Measurements from ENCODE around the gene TSC22D1.

GRCh38 chr13:44422755-44423643 is 153.1 kb downstream of the TSC22D1 start:
- TF ChIP-seq CTCF (IDR thresholded peaks at IDR 0.05; ENCODE audit: insufficient read depth, low read length, poor library complexity, severe bottlenecking), result no peak
- no peak for TF ChIP-seq EZH2phosphoT487 (conservative IDR thresholded peaks at IDR 0.05; ENCODE audit: low read length)

Measured in SU-DHL-6 (cell line).